Stimulated activated CD8-positive, alpha-beta memory T cell treated with anti-CD3 and anti-CD28 coated beads, Interleukin-7, amount 100 ng/mL, for 4 hours (primary cell): ENCODE measurements around the gene OSBPL10.

Experiments used
- DNase-seq, 2 donors: peaks; one replicate each; pipeline ENCODE4 v3.0.0-alpha.2; 2020; ENCODE audit warnings: low read depth in 2 of 2

OSBPL10 gene

DNA sequence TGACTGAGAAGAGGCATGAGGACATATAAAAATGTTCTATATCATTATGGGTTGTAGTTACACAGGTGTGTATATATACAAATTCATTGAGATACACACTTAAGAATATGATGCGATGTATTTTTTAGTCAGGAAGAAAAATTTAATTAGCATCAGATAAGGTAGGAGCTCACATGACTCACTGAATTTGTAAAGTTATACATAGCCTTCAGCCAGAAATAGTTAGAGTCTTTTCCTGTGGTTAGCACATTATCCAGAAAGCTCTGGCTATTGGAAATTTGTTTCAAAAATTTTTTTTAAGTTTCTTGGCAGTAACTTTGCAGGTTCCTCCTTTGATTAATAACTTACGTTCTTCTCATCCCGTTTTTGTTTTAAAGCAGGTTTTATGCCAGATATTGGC, 359.7 kb downstream of the OSBPL10 start:
- DNase-seq = no peak

DNA sequence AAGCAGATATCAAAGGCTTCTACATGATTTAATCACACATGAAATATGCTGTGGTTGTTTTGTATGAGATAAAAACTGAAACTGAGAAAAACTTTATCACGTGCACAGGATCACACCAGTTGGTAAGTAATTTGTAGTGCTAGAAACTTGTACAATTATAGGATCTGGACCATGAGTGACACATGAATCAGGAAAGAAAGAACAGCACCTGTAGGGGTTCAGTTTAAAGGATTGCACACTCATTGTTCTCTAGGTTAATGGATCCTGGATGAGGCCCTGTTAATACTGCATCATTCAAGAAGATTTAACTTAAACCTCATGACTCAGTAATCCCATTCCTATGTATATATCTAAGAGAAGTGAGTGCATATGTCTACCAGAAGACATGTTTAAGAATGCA, 360.4 kb downstream of the OSBPL10 start:
- DNase-seq = no peak

DNA sequence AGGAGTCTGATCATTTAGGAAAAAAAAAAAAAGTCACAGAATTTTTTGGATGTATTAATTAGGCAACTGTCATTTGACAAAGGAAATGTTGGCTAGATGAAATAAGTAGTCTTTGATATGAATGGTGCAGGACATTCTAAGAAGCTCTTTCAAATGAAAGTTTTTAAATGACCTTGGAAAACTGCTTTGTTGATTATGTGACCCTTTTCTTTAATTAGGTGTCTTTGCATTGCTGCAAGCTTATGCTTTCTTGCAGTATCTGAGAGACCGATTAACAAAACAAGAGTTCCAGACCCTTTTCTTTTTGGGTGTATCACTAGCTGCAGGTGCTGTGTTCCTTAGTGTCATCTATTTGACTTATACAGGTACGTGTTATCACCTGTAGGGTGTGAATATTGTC, 364.4 kb downstream of the OSBPL10 start:
- no peak for DNase-seq

DNA sequence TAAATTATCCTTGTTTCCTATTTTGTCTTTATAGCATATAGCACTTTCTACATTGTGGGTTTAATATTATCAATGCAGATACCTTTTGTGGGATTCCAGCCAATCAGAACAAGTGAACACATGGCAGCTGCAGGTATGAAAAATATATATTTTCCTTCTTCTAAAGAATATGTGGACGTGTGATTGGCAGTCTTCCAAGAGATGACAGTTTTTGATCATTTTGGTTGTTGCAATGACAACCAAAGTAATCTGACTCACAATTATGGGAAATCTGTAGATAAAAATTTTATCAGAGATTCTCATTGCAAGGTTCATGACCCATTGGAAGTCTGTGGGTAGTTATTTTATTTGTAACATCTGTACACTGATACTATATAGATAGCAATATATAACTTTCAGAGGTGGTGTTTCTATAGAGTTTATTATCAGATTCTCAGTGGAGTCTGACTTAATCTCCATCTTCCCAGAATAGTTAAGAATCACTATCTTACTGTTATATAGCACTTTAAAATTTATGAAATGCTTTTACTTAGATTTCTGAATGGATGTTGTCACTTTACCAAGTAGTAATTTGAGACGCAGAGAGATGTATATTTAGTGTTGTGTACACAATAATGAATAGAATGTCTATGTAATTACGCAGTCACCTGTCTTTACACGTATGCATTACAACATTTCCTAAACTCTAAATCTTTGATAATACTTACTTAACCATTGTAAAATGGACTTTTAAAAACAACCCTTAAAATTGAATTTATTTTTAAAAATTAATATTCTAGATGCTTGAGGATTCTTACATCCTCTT, 365.8 kb downstream of the OSBPL10 start:
- no peak for DNase-seq

DNA sequence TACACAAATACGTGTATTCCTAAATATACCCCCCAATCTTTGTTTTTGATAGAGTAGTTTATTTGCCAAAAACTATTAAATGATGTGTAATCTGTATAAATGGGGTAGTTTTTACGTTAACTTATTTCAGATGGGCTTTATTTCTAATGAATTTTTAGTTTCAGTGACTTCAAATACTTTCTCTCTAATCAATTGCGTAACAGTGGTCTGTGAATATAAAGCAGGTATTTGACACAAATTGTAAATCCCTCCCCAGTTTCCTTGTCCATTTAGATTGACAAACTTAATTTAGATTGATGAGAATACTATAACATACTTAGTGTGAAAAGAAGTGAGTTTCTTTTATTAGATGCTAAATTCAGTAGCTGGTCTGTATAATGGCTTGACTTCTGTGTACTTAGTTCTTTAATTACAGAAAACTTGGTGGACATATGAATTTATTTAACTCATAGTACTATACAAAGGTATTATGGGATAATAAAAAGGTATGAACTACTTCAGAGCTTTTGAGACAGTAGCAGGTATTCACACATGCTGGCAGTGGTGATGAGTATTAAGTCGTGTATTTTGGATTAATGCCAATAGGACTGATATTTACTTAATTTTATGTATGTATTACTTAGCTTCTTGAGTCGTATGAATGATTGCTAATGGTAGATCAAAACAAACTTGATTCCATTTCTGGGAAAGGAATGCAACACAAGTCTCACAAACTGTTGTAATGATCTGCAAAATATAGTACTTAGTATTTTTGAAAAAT, 366.7 kb downstream of the OSBPL10 start:
- DNase-seq = no peak

DNA sequence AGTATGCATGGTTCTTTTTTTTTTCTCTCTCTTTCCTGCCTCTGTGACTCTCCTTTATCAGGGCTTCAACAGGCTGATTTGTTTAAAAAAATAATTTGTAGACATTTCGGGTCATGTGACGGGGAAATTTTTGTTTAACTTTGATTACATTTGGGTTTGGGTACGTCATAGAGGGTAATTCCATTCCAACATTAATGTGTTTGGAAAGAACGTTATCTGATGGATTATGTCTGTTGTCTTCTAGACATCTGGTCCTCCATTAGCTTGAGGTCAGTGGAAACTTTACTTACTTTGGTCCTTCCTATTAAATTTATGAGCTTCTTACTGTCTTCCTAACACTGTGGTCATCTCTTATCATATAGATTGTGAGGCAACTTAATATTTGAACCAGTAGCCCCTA, 367.4 kb downstream of the OSBPL10 start:
- no peak for DNase-seq

DNA sequence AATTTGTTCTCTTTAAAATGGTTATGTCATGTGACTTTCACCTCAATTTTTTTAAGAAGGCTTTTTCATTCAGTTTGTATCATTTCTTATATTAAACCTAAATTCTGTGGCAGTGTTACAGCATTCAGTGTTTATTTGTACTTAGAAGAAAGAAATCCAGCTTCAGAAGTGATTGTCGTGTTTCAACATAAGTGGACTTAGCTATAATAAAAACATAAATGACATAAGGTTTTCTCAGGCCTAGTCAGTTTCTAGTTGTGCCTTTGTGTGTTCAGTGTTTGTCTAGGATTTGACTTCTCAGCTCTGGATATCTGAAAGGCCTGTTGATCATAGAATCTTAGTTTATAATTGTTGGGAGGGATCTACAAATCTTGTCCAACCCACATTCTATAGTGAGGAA, 367.9 kb downstream of the OSBPL10 start:
- DNase-seq = no peak
